GM12878 (cell line): ENCODE results near the gene RINL. TPM values are rescaled to one million over a fixed set of nuclear protein-coding genes. Genes with fewer than 3 reads are reported as not detected.

Experiments
- BHLHE40 ChIP-seq, 2 experiments: fragments of 450-650 bp in 1 of 2; IDR thresholded peaks; 2 replicates each; pipeline ENCODE4 v1.6.1; 2011 to 2017; ENCODE audit warnings: low read depth in 2 of 2, borderline replicate concordance in 1 of 2, improper control_type of control experiment in 1 of 2, low read length in 1 of 2, mild to moderate bottlenecking in 1 of 2
- BMI1 ChIP-seq: fragments of 450-650 bp; IDR thresholded peaks from 2 replicates; pipeline ENCODE4 v1.6.1; 2016; ENCODE audit warnings: mild to moderate bottlenecking, moderate library complexity, borderline replicate concordance
- FOXM1 ChIP-seq: IDR thresholded peaks from 2 replicates; pipeline ENCODE4 v1.6.1; 2012; ENCODE audit warnings: low read depth, mild to moderate bottlenecking, inconsistent platforms, low read length, moderate library complexity
- HDGF ChIP-seq: fragments of 450-650 bp; IDR thresholded peaks from 2 replicates; pipeline ENCODE4 v1.6.1; 2016; ENCODE audit warnings: antibody characterized with exemption
- IRF4 ChIP-seq: IDR thresholded peaks from 2 replicates; pipeline ENCODE4 v1.6.1; 2011; ENCODE audit warnings: low read depth, low read length
- RCOR1 ChIP-seq: conservative IDR thresholded peaks from 2 replicates; pipeline ENCODE4 v1.6.1; 2012; ENCODE audit warnings: low read depth, low read length, improper control_type of control experiment
- RELA ChIP-seq: fragments of 450-650 bp; IDR thresholded peaks from 2 replicates; pipeline ENCODE4 v1.8.0; 2014; ENCODE audit warnings: borderline replicate concordance; ENCODE audit not compliant: partially characterized antibody
- SMARCA5 ChIP-seq: fragments of 450-650 bp; IDR thresholded peaks from 2 replicates; pipeline ENCODE4 v1.6.1; 2017; ENCODE audit warnings: mild to moderate bottlenecking
- TAF1 ChIP-seq: IDR thresholded peaks from 2 replicates; pipeline ENCODE4 v1.6.1; 2011; ENCODE audit warnings: mild to moderate bottlenecking, low read depth, low read length, borderline replicate concordance
- TBL1XR1 ChIP-seq: IDR thresholded peaks from 2 replicates; pipeline ENCODE4 v1.6.1; 2012; ENCODE audit warnings: low read depth, low read length, improper control_type of control experiment
- WRNIP1 ChIP-seq: IDR thresholded peaks from 2 replicates; pipeline ENCODE4 v1.6.1; 2011; ENCODE audit warnings: low read depth, low read length, improper control_type of control experiment, borderline replicate concordance
- YBX1 ChIP-seq: fragments of 450-650 bp; IDR thresholded peaks from 2 replicates; pipeline ENCODE4 v1.6.1; 2016; ENCODE audit warnings: antibody characterized with exemption
- ZNF207 ChIP-seq: fragments of 450-650 bp; IDR thresholded peaks from 2 replicates; pipeline ENCODE4 v1.6.1; 2014; ENCODE audit warnings: antibody characterized with exemption, mild to moderate bottlenecking, borderline replicate concordance
- polyA plus RNA-seq, 11 experiments: library from polyadenylated mRNA; depleted of rRNA in 4 of 11; unstranded in 6 of 11; stranded (reverse) in 5 of 11; fragments of >200 nt; fragmentation: Nextera tagmentation in 4 of 11; fragmentation: Illumina TruSeq in 1 of 11; extraction: Ambion mirVana in 4 of 11; extraction: Trizol in 1 of 11; gene quantifications; 1 replicate in 1 of 11; 2 replicates in 10 of 11; pipeline versions ENCODE4 v1.2.1 to v1.2.3, GENCODE V29; 2011 to 2016; ENCODE audit warnings: inconsistent platforms in 2 of 11, missing spikeins in 2 of 11, low read depth in 1 of 11
- total RNA-seq, 4 experiments: library from RNA; depleted of rRNA in 3 of 4; stranded (reverse); fragments of >200 nt in 3 of 4; fragmentation: Illumina TruSeq in 1 of 4; extraction: Trizol in 1 of 4; gene quantifications; 2 replicates each; pipeline versions ENCODE4 v1.2.1 to v1.2.3, GENCODE V29; 2013 to 2021
- TF ChIP-seq, protein P1 (sequence below): fragments of 150-350 bp; IDR thresholded peaks from 2 replicates; pipeline ENCODE4 v1.6.1; 2016; ENCODE audit warnings: low read depth, low read length
- TF ChIP-seq, protein P2 (sequence below): fragments of 450-650 bp; IDR thresholded peaks from 2 replicates; pipeline ENCODE4 v1.6.1; 2017; ENCODE audit warnings: mild to moderate bottlenecking, moderate library complexity
- TF ChIP-seq, protein P3 (sequence below): IDR thresholded peaks from 2 replicates; pipeline ENCODE4 v1.6.1; 2011; ENCODE audit warnings: low read depth, low read length, improper control_type of control experiment, borderline replicate concordance
- TF ChIP-seq, protein P4 (sequence below): fragments of 450-650 bp; IDR thresholded peaks from 2 replicates; pipeline ENCODE4 v1.6.1; 2017; ENCODE audit warnings: low read depth, mild to moderate bottlenecking, moderate library complexity

The RINL gene
- total and polyA plus RNA-seq, 10 of the 15 experiments (the other 5 are each of a cell fraction or from before 2014, with no cell fraction given), result 14.5 to 64.2 (median 47.6) TPM

GRCh38 chr19:38849860-38850435 lies 28.1 kb downstream of the RINL start, which contains the start of gene HNRNPL (continued):
- TF ChIP-seq SMARCA5, result no peak
- TF ChIP-seq RELA, result no peak
- no peak for TF ChIP-seq BMI1
- TF ChIP-seq, protein P1, sequence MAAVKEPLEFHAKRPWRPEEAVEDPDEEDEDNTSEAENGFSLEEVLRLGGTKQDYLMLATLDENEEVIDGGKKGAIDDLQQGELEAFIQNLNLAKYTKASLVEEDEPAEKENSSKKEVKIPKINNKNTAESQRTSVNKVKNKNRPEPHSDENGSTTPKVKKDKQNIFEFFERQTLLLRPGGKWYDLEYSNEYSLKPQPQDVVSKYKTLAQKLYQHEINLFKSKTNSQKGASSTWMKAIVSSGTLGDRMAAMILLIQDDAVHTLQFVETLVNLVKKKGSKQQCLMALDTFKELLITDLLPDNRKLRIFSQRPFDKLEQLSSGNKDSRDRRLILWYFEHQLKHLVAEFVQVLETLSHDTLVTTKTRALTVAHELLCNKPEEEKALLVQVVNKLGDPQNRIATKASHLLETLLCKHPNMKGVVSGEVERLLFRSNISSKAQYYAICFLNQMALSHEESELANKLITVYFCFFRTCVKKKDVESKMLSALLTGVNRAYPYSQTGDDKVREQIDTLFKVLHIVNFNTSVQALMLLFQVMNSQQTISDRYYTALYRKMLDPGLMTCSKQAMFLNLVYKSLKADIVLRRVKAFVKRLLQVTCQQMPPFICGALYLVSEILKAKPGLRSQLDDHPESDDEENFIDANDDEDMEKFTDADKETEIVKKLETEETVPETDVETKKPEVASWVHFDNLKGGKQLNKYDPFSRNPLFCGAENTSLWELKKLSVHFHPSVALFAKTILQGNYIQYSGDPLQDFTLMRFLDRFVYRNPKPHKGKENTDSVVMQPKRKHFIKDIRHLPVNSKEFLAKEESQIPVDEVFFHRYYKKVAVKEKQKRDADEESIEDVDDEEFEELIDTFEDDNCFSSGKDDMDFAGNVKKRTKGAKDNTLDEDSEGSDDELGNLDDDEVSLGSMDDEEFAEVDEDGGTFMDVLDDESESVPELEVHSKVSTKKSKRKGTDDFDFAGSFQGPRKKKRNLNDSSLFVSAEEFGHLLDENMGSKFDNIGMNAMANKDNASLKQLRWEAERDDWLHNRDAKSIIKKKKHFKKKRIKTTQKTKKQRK, result peak; percentile 97
- TF ChIP-seq TBL1XR1, result peak; percentile 65
- TF ChIP-seq, protein P2, sequence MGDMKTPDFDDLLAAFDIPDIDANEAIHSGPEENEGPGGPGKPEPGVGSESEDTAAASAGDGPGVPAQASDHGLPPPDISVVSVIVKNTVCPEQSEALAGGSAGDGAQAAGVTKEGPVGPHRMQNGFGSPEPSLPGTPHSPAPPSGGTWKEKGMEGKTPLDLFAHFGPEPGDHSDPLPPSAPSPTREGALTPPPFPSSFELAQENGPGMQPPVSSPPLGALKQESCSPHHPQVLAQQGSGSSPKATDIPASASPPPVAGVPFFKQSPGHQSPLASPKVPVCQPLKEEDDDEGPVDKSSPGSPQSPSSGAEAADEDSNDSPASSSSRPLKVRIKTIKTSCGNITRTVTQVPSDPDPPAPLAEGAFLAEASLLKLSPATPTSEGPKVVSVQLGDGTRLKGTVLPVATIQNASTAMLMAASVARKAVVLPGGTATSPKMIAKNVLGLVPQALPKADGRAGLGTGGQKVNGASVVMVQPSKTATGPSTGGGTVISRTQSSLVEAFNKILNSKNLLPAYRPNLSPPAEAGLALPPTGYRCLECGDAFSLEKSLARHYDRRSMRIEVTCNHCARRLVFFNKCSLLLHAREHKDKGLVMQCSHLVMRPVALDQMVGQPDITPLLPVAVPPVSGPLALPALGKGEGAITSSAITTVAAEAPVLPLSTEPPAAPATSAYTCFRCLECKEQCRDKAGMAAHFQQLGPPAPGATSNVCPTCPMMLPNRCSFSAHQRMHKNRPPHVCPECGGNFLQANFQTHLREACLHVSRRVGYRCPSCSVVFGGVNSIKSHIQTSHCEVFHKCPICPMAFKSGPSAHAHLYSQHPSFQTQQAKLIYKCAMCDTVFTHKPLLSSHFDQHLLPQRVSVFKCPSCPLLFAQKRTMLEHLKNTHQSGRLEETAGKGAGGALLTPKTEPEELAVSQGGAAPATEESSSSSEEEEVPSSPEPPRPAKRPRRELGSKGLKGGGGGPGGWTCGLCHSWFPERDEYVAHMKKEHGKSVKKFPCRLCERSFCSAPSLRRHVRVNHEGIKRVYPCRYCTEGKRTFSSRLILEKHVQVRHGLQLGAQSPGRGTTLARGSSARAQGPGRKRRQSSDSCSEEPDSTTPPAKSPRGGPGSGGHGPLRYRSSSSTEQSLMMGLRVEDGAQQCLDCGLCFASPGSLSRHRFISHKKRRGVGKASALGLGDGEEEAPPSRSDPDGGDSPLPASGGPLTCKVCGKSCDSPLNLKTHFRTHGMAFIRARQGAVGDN, result no peak; the same call in 1 of the 2 replicates
- TF ChIP-seq, protein P3, sequence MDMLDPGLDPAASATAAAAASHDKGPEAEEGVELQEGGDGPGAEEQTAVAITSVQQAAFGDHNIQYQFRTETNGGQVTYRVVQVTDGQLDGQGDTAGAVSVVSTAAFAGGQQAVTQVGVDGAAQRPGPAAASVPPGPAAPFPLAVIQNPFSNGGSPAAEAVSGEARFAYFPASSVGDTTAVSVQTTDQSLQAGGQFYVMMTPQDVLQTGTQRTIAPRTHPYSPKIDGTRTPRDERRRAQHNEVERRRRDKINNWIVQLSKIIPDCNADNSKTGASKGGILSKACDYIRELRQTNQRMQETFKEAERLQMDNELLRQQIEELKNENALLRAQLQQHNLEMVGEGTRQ, result no peak
- peak in 1 of 2 experiments; percentile 41; a peak in 1 of 4 replicates for TF ChIP-seq BHLHE40 (IDR thresholded peaks at IDR 0.05; ENCODE audit: borderline replicate concordance in 1 of 2, low read depth in 2 of 2, low read length in 1 of 2)
- TF ChIP-seq HDGF, result peak; percentile 88; the same call in 1 of the 2 replicates
- no peak for TF ChIP-seq RCOR1
- TF ChIP-seq, protein P4, sequence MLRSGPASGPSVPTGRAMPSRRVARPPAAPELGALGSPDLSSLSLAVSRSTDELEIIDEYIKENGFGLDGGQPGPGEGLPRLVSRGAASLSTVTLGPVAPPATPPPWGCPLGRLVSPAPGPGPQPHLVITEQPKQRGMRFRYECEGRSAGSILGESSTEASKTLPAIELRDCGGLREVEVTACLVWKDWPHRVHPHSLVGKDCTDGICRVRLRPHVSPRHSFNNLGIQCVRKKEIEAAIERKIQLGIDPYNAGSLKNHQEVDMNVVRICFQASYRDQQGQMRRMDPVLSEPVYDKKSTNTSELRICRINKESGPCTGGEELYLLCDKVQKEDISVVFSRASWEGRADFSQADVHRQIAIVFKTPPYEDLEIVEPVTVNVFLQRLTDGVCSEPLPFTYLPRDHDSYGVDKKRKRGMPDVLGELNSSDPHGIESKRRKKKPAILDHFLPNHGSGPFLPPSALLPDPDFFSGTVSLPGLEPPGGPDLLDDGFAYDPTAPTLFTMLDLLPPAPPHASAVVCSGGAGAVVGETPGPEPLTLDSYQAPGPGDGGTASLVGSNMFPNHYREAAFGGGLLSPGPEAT, result no peak
- TF ChIP-seq YBX1, result no peak
- no peak; the same call in 1 of the 2 replicates for TF ChIP-seq FOXM1
- peak; percentile 80 for TF ChIP-seq TAF1
- no peak for TF ChIP-seq WRNIP1
- no peak for TF ChIP-seq IRF4
- no peak for TF ChIP-seq ZNF207
